Measurements from ENCODE around the gene TEX36.
"Not testable (repeated sequence)": the region's sequence is repeated elsewhere in the genome, so short reads cannot be mapped to it uniquely, and the experiment has no call there.

TEX36 gene

DNA sequence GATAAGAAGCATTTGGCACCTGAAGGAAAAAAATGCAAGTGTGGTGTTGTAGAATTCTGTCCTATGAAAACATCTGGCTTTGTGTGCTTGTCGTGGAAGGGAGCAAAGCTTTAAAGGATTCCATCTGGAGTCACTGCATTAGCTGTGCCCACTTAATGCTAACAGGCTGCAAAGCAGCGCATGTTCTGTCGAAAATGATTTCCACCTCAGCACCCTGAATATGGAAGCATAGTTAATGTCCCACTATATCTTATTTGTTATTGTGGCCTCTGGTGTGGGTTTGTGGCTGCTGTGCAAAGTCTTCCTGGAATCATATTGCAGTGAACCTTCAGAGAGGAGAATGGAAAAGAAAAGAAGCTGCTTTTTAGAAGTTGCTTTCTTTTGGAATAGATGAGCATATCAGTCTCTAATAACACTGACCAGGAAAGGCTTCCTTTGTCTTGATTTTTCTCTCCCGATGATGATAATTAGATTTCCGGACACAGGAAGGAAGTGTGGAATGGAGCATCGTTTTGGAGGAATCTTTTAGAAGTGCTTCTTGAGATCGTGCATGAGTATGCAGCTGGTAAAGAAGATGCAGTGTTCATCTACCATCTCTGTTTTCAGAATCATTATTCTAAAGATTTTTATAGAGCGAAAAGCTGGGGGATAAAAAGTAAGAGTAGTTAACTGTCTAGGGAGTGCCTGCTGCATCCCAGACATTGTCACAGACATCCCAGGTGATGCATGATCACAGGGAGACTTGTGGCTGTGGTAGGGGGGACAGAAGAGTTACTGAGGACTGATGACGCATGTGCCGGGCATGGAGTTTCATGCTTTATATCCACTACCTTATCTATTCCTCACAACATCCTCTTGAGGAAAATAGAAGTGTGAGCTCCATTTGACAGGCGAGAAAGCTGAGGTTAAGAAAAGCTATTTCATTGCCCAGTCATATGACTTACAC is 54.6 kb downstream of the TEX36 start:
- DNase-seq: no peak

DNA sequence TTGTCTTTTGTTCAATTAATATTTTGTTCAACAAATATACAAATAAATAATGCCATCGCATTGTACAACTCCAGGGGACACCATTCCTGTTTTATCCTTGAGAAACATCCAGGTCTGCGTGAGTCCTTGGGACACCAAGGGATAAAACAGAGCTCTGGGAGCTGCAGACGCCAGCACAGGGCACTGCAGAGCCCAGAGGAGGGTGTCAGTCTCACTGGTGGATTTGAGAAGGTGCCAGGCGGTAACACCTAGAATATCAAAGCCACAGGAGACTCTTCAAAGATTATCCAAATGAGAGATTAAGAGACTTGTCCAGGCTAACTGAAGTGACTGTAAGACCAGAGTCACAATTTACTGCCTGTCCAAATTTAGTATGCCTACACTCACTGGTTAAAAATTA is 55.3 kb downstream of the TEX36 start:
- no peak for DNase-seq

- no peak for DNase-seq
These were observed 56.3 kb downstream of the TEX36 start for GRCh38 chr10:125626671-125627070.

GRCh38 chr10:125625586-125625985 is 57.4 kb downstream of the TEX36 start:
- no peak for DNase-seq

- no peak for DNase-seq
These were observed 58.2 kb downstream of the TEX36 start for GRCh38 chr10:125624800-125625199.

GRCh38 chr10:125621052-125621451 is 61.9 kb downstream of the TEX36 start:
- no peak for DNase-seq

- no peak for DNase-seq
These were observed 62.6 kb downstream of the TEX36 start for GRCh38 chr10:125620401-125620800.

DNA sequence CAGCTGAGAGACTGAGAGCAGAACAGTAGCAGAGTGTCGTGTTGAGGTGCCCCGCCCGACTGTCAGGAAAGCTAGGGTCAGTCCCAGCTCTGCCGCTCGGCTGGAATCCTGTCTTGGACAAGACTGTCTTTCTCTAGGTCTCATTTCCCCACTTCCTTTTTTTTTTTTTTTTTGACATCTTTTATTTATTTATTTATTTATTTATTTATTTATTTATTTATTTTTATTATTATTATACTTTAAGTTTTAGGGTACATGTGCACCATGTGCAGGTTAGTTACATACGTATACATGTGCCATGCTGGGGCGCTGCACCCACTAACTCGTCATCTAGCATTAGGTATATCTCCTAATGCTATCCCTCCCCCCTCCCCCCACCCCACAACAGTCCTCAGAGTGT is 69.9 kb downstream of the TEX36 start:
- DNase-seq: not testable (repeated sequence)

DNA sequence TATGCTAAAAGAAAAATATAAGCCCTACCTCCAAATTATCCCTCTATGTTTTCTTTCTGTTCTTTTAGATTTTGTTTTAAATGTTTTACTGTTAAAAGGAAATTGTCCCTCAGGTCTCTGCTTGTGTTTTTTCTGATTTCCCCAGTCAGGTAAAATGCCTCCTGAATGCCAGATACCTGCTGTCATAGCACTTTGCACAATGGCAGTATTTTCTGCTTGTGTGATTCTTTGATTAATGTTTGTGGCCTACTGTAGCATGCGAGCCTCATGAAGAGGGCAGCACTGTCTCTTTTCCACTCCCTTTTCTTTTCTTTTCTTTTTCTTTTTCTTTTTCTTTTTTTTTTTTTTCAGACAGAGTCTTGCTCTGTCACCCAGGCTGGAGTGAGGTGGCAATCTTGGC is 71.2 kb downstream of the TEX36 start:
- no peak for DNase-seq

DNA sequence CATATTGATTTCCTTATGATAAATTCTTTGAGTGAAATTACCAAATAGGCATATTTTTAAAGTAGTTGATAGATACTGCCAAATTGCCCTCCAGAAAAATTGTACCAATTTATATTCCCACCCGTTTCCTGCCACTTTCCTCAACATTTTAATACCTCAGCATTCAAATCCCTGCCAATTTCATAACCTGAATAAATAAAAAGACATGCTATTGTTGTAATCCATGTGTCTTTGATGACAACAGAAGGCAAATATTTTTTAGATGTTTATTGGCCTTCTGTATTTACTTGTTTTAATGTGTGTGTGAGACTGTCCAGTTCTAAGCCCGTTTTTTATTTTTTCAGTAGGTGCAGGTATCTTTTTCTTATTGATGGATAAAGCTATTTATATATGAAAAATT is 71.7 kb downstream of the TEX36 start:
- DNase-seq: no peak

DNA sequence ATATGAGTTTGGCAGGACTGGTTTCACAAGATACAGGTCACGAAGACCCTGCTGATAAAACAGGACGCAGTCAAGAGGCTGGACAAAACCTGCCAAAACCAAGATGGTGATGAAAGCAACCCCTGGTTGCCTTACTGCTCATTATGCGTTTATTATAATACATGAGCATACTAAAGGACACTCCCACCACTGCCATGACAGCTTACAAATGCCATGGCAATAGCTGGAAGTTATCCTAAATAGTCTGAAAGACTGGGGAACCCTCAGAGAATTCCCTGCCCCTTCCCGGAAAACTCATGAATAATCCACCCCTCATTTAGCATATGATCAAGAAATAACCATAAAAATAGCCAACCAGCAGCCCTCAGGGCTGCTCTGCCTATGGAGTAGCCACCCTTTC is 73.1 kb downstream of the TEX36 start:
- no peak for DNase-seq

DNA sequence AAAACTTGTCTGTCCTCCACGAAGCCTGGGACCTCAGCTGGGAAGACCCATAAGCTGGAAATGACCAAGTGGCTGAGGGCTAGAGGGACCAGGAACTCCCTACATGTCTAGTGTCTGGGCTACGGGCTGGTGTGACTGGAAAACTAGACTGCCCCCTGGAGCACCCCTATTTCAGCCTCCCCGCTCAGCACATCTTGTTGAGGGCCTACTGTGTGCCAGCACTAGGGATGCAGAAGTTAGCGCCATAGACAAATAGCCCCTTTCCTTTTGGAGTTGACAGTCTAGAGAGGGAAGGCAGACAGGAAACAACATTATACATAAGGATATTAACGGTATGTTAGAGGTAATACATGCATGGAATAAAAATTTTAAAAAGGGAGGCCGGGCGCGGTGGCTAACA is 74.5 kb downstream of the TEX36 start:
- no peak for DNase-seq

GRCh38 chr10:125607689-125608290 is 75.2 kb downstream of the TEX36 start:
- DNase-seq: no peak

- DNase-seq: no peak
These were observed 76.5 kb downstream of the TEX36 start for GRCh38 chr10:125606414-125607010.
